Esophagus squamous epithelium (tissue), 4 donors: ENCODE measurements around the gene TTC31.

Experiments used
- POLR2A ChIP-seq, 4 donors: fragments of 450-650 bp; IDR thresholded peaks; one replicate each; pipeline ENCODE4 v1.6.1; 2017; ENCODE audit warnings: antibody characterized with exemption in 4 of 4, mild to moderate bottlenecking in 4 of 4, moderate library complexity in 3 of 4
- TF ChIP-seq, protein P1 (sequence below), 6 experiments: fragments of 450-650 bp in 4 of 6; fragments of 200-600 bp in 2 of 6; sonication (generic) in 2 of 6; IDR thresholded peaks; one replicate each; pipeline ENCODE4 v1.5.1; 2016 to 2019; ENCODE audit warnings: antibody characterized with exemption in 6 of 6, mild to moderate bottlenecking in 4 of 6, moderate library complexity in 4 of 6

- TF ChIP-seq, protein P1, sequence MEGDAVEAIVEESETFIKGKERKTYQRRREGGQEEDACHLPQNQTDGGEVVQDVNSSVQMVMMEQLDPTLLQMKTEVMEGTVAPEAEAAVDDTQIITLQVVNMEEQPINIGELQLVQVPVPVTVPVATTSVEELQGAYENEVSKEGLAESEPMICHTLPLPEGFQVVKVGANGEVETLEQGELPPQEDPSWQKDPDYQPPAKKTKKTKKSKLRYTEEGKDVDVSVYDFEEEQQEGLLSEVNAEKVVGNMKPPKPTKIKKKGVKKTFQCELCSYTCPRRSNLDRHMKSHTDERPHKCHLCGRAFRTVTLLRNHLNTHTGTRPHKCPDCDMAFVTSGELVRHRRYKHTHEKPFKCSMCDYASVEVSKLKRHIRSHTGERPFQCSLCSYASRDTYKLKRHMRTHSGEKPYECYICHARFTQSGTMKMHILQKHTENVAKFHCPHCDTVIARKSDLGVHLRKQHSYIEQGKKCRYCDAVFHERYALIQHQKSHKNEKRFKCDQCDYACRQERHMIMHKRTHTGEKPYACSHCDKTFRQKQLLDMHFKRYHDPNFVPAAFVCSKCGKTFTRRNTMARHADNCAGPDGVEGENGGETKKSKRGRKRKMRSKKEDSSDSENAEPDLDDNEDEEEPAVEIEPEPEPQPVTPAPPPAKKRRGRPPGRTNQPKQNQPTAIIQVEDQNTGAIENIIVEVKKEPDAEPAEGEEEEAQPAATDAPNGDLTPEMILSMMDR (IDR thresholded peaks at IDR 0.05) = no peak
- TF ChIP-seq POLR2A (IDR thresholded peaks at IDR 0.05) = no peak
Measured at GRCh38 chr2:74504591-74504990, 21.7 kb downstream of the TTC31 start.
